ENCODE measurements around the gene ARSG. TPM values are rescaled to one million over a fixed set of nuclear protein-coding genes. Genes with fewer than 3 reads are reported as not detected.

The ARSG gene
- total and polyA plus RNA-seq, 4 donors, result 1.5 to 5.4 (median 2.3) TPM

DNA sequence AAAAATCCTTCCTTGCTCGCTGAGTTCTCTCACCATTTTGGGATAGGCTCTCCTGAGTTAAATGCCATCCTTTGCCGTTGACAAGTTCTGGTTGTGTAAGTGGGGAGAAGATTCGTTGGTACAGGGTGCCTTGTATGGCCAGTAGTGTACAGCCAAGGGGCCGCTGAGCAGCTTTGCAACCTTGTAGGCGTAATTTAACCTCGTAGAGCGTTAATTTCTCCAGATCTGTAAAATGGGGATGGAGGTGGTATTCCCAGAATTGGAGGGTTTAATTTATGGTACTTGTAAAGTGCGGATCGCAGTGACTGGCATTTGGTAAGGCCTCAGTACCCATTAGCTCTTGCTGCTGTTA, 1.4 kb downstream of the ARSG start:
- H3K27me3 ChIP-seq (ENCODE audit: control insufficient read depth in 4 of 4, insufficient read depth in 4 of 4, low read length in 3 of 4), result no peaks in the 10 kb centered on the region
- H3K9me3 ChIP-seq (ENCODE audit: control insufficient read depth in 4 of 4, low read length in 3 of 4), result no peaks in the 10 kb centered on the region
- H3K4me1 ChIP-seq (ENCODE audit: control insufficient read depth in 4 of 4, insufficient read depth in 4 of 4, low read length in 3 of 4), result peaks cover 5 to 22% (median 15%) of the 10 kb centered on the region in 4 donors
- TF ChIP-seq SP1 (IDR thresholded peaks at IDR 0.05), result no peak
- no peak for TF ChIP-seq FOXA1 (IDR thresholded peaks at IDR 0.05)
- TF ChIP-seq HNF4A (conservative IDR thresholded peaks at IDR 0.05), result no peak
- TF ChIP-seq, protein P1, sequence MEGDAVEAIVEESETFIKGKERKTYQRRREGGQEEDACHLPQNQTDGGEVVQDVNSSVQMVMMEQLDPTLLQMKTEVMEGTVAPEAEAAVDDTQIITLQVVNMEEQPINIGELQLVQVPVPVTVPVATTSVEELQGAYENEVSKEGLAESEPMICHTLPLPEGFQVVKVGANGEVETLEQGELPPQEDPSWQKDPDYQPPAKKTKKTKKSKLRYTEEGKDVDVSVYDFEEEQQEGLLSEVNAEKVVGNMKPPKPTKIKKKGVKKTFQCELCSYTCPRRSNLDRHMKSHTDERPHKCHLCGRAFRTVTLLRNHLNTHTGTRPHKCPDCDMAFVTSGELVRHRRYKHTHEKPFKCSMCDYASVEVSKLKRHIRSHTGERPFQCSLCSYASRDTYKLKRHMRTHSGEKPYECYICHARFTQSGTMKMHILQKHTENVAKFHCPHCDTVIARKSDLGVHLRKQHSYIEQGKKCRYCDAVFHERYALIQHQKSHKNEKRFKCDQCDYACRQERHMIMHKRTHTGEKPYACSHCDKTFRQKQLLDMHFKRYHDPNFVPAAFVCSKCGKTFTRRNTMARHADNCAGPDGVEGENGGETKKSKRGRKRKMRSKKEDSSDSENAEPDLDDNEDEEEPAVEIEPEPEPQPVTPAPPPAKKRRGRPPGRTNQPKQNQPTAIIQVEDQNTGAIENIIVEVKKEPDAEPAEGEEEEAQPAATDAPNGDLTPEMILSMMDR (IDR thresholded peaks at IDR 0.05; ENCODE audit: low read depth, low read length, missing input control), result no peak
- TF ChIP-seq GABPA (IDR thresholded peaks at IDR 0.05 in 1 of 2, conservative IDR thresholded peaks at IDR 0.05 in 1 of 2), result no peak
- TF ChIP-seq, protein P2, sequence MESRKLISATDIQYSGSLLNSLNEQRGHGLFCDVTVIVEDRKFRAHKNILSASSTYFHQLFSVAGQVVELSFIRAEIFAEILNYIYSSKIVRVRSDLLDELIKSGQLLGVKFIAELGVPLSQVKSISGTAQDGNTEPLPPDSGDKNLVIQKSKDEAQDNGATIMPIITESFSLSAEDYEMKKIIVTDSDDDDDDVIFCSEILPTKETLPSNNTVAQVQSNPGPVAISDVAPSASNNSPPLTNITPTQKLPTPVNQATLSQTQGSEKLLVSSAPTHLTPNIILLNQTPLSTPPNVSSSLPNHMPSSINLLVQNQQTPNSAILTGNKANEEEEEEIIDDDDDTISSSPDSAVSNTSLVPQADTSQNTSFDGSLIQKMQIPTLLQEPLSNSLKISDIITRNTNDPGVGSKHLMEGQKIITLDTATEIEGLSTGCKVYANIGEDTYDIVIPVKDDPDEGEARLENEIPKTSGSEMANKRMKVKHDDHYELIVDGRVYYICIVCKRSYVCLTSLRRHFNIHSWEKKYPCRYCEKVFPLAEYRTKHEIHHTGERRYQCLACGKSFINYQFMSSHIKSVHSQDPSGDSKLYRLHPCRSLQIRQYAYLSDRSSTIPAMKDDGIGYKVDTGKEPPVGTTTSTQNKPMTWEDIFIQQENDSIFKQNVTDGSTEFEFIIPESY (IDR thresholded peaks at IDR 0.05), result no peak
- no peak for TF ChIP-seq RXRA (IDR thresholded peaks at IDR 0.05)
- no peaks in the 10 kb centered on the region for H3K36me3 ChIP-seq (ENCODE audit: control insufficient read depth in 4 of 4, insufficient read depth in 3 of 4, low read depth in 1 of 4, low read length in 3 of 4)
- no peak overlapping the region for H3K9ac ChIP-seq (ENCODE audit: low read depth in 1 of 2, low read length in 2 of 2)
- H3K27ac ChIP-seq (ENCODE audit: low read depth in 1 of 2, low read length in 2 of 2), result peak overlapping the region; percentile 64 to 66
- 62% methylated on average over 9 of the region's 9 CpGs for WGBS
- no peak for DNase-seq (ENCODE audit: low spot score)
- H3K4me3 ChIP-seq (ENCODE audit: low read depth in 1 of 3, low read length in 3 of 3), result peak overlapping the region in 1 of 3 donors; percentile 76

DNA sequence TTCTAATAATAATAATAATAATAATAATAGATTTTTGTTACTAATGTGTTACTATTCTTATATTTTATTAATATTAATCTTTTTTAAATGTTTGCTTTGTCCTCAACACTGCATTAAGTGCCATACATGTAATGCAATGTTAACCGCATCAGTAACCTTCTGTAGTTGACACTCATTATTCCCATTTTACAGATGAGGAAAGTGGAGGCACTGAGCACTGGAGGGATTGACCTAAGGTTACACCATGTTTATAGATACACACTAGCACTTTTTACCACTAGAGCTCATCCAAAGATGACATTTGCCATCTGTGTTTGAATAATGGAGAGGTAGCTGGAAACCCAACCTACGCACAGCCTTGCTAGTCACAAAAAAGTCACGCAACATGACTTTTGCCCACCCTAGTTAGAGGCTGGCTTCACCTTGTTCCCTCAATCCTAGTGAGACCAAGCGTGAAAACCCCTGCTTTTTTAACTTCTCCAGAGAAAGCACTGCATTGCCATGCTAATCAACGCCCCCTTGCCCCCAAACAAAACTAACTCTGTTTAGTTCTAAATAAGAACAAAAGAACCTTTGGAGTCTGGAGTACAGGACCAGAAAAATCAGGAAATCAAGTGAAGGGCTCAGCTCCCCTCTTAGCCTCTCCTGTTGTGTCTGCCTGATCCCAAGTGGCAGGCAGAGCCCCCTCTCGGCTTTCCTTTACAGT, 2.3 kb downstream of the ARSG start:
- Histone ChIP-seq H3K27me3 (ENCODE audit: control insufficient read depth in 4 of 4, insufficient read depth in 4 of 4, low read length in 3 of 4) (no peaks in the 10 kb centered on the region), H3K9me3 (ENCODE audit: control insufficient read depth in 4 of 4, low read length in 3 of 4) (no peaks in the 10 kb centered on the region), H3K4me1 (ENCODE audit: control insufficient read depth in 4 of 4, insufficient read depth in 4 of 4, low read length in 3 of 4) (peaks cover 5 to 22% (median 15%) of the 10 kb centered on the region in 4 donors), H3K4me3 (ENCODE audit: low read depth in 1 of 3, low read length in 3 of 3) (no peak overlapping the region), H3K9ac (ENCODE audit: low read depth in 1 of 2, low read length in 2 of 2) (no peak overlapping the region), H3K27ac (ENCODE audit: low read depth in 1 of 2, low read length in 2 of 2) (no peak overlapping the region), H3K36me3 (ENCODE audit: control insufficient read depth in 4 of 4, insufficient read depth in 3 of 4, low read depth in 1 of 4, low read length in 3 of 4) (no peaks in the 10 kb centered on the region)
- DNase-seq (ENCODE audit: low spot score), result no peak
- WGBS, result 97% methylated on average over 6 of the region's 6 CpGs
- TF ChIP-seq GABPA (IDR thresholded peaks at IDR 0.05 in 1 of 2, conservative IDR thresholded peaks at IDR 0.05 in 1 of 2), result no peak
- no peak for TF ChIP-seq HNF4A (conservative IDR thresholded peaks at IDR 0.05)
- TF ChIP-seq, protein P3, sequence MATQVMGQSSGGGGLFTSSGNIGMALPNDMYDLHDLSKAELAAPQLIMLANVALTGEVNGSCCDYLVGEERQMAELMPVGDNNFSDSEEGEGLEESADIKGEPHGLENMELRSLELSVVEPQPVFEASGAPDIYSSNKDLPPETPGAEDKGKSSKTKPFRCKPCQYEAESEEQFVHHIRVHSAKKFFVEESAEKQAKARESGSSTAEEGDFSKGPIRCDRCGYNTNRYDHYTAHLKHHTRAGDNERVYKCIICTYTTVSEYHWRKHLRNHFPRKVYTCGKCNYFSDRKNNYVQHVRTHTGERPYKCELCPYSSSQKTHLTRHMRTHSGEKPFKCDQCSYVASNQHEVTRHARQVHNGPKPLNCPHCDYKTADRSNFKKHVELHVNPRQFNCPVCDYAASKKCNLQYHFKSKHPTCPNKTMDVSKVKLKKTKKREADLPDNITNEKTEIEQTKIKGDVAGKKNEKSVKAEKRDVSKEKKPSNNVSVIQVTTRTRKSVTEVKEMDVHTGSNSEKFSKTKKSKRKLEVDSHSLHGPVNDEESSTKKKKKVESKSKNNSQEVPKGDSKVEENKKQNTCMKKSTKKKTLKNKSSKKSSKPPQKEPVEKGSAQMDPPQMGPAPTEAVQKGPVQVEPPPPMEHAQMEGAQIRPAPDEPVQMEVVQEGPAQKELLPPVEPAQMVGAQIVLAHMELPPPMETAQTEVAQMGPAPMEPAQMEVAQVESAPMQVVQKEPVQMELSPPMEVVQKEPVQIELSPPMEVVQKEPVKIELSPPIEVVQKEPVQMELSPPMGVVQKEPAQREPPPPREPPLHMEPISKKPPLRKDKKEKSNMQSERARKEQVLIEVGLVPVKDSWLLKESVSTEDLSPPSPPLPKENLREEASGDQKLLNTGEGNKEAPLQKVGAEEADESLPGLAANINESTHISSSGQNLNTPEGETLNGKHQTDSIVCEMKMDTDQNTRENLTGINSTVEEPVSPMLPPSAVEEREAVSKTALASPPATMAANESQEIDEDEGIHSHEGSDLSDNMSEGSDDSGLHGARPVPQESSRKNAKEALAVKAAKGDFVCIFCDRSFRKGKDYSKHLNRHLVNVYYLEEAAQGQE (IDR thresholded peaks at IDR 0.05), result no peak
- TF ChIP-seq SP1 (IDR thresholded peaks at IDR 0.05), result no peak
- TF ChIP-seq YY1 (IDR thresholded peaks at IDR 0.05), result no peak
- TF ChIP-seq, protein P4, sequence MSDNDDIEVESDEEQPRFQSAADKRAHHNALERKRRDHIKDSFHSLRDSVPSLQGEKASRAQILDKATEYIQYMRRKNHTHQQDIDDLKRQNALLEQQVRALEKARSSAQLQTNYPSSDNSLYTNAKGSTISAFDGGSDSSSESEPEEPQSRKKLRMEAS (IDR thresholded peaks at IDR 0.05), result no peak
- TF ChIP-seq NR2F2 (IDR thresholded peaks at IDR 0.05), result no peak
- no peak for TF ChIP-seq JUND (IDR thresholded peaks at IDR 0.05)
- TF ChIP-seq, protein P2 (IDR thresholded peaks at IDR 0.05), result no peak
- TF ChIP-seq HNF4G (IDR thresholded peaks at IDR 0.05), result no peak
- TF ChIP-seq EGR1 (IDR thresholded peaks at IDR 0.05; ENCODE audit: low read depth in 2 of 2), result no peak
